ENCODE measurements around the gene OR8D1.
"Not testable (repeated sequence)": the region's sequence is repeated elsewhere in the genome, so short reads cannot be mapped to it uniquely, and the experiment has no call there.

The OR8D1 gene

DNA sequence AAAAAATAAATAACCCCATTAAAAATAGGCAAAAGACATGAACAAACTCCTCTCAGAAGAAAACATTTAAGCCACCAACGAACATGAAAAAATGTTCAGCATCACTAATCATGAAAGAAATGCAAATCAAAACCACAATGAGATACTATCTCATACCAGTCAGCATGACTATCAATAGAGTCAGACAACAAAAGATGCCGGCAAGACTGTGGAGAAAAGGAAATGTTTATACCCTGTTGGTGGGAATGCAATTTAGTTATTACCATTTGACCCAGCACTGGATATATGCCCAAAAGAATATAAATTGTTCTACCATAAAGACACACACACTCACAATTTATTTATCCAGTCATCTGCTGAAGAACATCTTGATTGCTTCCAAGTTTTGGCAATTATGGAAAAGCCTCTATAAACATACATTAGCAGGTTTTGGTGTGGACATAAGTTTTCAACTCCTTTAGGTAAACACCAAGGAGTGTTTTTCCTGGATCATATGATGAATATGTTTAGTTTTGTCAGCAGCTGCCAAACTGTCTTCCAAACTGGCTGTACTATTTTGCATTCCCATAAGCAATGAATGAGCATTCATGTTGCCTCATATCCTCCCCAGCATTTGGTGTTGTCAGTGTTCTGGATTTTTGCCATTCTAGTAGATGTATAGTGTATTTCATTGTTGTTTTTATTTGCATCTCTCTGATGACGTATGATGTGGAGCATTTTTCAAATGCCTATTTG lies 28.0 kb downstream of the OR8D1 start:
- DNase-seq (ENCODE audit: low spot score) = no peak

DNA sequence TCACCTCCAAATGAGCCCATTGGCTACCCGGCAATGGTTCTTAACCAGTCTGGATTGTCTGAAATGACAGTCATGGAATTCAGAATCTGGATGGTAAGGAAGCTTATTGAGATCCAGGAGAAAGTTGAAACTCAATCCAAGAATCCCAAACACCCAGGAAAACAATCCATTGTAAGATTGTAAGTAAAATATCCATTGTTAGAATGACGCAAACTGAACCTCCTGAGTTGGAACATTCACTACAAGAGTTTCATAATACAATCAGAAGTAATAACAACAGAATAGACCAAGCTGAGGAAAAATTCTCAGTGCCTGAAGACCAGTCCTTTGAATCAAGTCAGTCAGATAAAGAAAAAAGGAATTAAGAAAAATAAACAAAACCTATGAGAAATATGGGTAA lies 35.5 kb downstream of the OR8D1 start:
- DNase-seq (ENCODE audit: low spot score) = no peak

DNA sequence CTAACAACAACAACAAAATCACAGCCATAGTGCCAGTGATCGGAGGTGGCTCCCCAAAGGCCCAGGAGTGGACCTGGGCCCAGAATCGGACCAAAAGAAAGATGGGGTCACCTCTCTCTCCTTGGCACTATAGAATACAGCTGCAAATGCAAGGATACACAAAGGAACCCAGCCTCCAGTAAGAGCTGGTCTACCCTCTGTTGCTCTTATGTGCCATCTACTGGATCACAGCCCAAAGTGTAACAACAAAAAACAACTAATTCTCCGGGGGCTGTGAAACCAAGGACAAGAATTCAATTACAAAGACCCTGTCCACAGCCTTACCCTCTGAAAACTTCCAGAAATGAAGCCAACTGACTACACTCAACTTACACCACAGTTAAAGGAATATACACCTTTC lies 35.9 kb downstream of the OR8D1 start:
- DNase-seq (ENCODE audit: low spot score) = no peak

DNA sequence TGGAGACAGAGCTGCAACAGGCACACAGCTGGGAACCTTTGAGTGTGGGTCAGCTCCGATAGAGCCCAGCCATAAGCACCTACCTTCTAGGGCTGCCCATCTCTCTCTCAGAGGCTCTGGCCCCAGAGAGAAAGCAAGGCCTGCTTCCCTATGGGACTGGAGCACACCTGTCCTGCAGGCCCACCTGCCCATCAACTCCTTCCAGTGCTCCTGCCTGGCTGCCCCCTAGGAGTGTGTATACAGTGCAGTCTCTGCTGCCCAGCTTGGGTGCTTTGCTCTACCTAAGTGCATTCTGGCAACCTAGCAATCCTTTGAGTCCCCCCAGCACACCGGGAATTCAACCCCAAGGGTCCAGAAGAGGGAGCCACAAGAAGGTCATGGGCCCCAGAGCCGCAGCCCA lies 36.5 kb downstream of the OR8D1 start:
- no peak for DNase-seq (ENCODE audit: low spot score)

DNA sequence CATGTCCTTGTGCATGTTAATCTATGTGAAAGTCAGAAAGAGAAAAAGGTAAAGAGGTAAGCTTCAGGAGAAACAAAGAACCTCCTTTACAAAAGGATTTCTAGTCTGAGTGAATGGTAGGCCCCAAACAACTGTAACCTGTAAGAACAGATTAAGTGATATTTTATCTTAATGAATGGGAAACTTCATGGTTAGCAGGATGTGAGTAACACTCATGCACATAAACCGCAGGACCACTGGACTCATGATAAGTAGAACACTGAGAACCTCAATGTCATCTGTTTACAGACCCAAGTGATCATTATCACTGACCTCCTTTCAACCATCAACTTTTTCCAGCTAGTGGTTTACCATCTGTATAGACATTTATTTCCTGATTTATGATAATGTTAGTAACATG lies 37.7 kb downstream of the OR8D1 start:
- DNase-seq (ENCODE audit: low spot score) = no peak

DNA sequence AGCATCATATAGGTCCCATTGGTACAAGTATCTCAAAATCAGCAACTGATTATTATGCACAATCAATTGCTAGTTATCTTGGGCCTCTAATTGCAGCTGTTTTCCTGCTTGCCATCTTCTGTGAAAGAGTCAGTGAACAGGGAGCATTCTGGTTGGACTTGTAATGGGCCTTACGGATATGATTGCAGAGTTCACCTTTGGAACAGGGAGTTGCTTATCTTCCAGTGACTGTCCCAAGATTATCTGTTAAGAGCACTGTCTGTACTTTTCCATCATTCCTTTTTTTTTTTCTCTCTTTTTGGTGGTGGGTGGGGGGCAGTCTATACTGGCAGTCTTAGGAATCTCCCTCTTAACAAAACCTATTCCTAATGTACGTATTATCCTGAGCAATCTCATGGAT lies 39.7 kb downstream of the OR8D1 start:
- DNase-seq (ENCODE audit: low spot score) = no peak

GRCh38 chr11:124270886-124271285 lies 42.9 kb downstream of the OR8D1 start:
- not testable (repeated sequence) for DNase-seq (ENCODE audit: low spot score)

DNA sequence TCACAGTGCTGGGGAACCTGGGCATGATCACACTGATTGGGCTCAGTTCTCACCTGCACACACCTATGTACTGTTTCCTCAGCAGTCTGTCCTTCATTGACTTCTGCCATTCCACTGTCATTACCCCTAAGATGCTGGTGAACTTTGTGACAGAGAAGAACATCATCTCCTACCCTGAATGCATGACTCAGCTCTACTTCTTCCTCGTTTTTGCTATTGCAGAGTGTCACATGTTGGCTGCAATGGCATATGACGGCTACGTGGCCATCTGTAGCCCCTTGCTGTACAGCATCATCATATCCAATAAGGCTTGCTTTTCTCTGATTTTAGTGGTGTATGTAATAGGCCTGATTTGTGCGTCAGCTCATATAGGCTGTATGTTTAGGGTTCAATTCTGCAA lies 48.7 kb downstream of the OR8D1 start:
- DNase-seq (ENCODE audit: low spot score) = not testable (repeated sequence)

GRCh38 chr11:124256076-124256475 lies 57.7 kb downstream of the OR8D1 start, which contains the start of gene OR8G5:
TSS of gene OR8G5 (plus strand) at chr11:124256376. CDS start at chr11:124264932, 8,556 bp downstream.
- no peak for DNase-seq (ENCODE audit: low spot score)
